ENCODE measurements around the gene GPR156.

- TF ChIP-seq CTCF (IDR thresholded peaks at IDR 0.05 in 2 of 3, conservative IDR thresholded peaks at IDR 0.05 in 1 of 3; ENCODE audit: borderline replicate concordance in 1 of 3, insufficient read depth in 1 of 3, low read depth in 2 of 3, low read length in 2 of 3) (no peak), RAD21 (IDR thresholded peaks at IDR 0.05; ENCODE audit: low read depth) (no peak), POLR2A (IDR thresholded peaks at IDR 0.05; ENCODE audit: borderline replicate concordance, extremely low read depth, insufficient read depth, insufficient read length) (no peak), CEBPB (IDR thresholded peaks at IDR 0.05; ENCODE audit: low read depth) (no peak), REST (IDR thresholded peaks at IDR 0.05; ENCODE audit: low read depth) (no peak), JUND (IDR thresholded peaks at IDR 0.05) (no peak), MAX (IDR thresholded peaks at IDR 0.05) (no peak), ZNF274 (IDR thresholded peaks at IDR 0.05; ENCODE audit: low read depth, low read length) (no peak), YY1 (IDR thresholded peaks at IDR 0.05; ENCODE audit: extremely low read depth, insufficient replicate concordance, low read depth, low read length) (no peak), EZH2 (IDR thresholded peaks at IDR 0.05) (no peak)
- TF ChIP-seq, protein P1, sequence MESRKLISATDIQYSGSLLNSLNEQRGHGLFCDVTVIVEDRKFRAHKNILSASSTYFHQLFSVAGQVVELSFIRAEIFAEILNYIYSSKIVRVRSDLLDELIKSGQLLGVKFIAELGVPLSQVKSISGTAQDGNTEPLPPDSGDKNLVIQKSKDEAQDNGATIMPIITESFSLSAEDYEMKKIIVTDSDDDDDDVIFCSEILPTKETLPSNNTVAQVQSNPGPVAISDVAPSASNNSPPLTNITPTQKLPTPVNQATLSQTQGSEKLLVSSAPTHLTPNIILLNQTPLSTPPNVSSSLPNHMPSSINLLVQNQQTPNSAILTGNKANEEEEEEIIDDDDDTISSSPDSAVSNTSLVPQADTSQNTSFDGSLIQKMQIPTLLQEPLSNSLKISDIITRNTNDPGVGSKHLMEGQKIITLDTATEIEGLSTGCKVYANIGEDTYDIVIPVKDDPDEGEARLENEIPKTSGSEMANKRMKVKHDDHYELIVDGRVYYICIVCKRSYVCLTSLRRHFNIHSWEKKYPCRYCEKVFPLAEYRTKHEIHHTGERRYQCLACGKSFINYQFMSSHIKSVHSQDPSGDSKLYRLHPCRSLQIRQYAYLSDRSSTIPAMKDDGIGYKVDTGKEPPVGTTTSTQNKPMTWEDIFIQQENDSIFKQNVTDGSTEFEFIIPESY (IDR thresholded peaks at IDR 0.05; ENCODE audit: extremely low read depth, insufficient replicate concordance, low read length): no peak
These were observed 92.4 kb downstream of the GPR156 start for GRCh38 chr3:120192579-120192978.
